IMR-90 (cell line): ENCODE results near the gene KRT222. TPM values are rescaled to one million over a fixed set of nuclear protein-coding genes. Genes with fewer than 3 reads are reported as not detected.

Experiments
- ATAC-seq: fragments of 200-7000 bp; cut with Tn5 transposase; 2 replicates; pipeline ENCODE4 v1.9.1; 2020; ENCODE audit warnings: low read depth, mild to moderate bottlenecking, moderate library complexity
- BruUV-seq: library from RNA; stranded (reverse); fragments of 400-500 nt; replicated peaks from 2 replicates; lab custom pipeline; 2021; lab: Mats Ljungman, UMichigan
- CTCF ChIA-PET: fragments of 300-600 bp; formaldehyde crosslinking; extraction: SDS; loops from one replicate; lab custom pipeline; 2021; ENCODE audit warnings: antibody characterized with exemption; lab: Yijun Ruan, JAX
- POLR2A ChIA-PET: fragments of 300-600 bp; sonication (Branson Sonifier 250); formaldehyde crosslinking; loops from one replicate; lab custom pipeline; 2022; ENCODE audit warnings: antibody characterized with exemption; ENCODE audit not compliant: unreplicated experiment; lab: Charles Lee
- DNase-seq: peaks from one replicate; pipeline ENCODE4 v3.0.0; 2013
- H2AFZ ChIP-seq: replicated peaks from 2 replicates; pipeline ENCODE3; 2013; ENCODE audit warnings: low read length, mild to moderate bottlenecking; ENCODE audit not compliant: poor library complexity
- H2AK5ac ChIP-seq: 2 replicates; pipeline ENCODE4 v1.6.1; 2013; ENCODE audit warnings: low read depth, low read length, inconsistent platforms
- H2AK9ac ChIP-seq: replicated peaks from 2 replicates; pipeline ENCODE3; 2013; ENCODE audit warnings: mild to moderate bottlenecking, low read depth, low read length, moderate library complexity; ENCODE audit not compliant: poor library complexity
- H2BK120ac ChIP-seq: 2 replicates; pipeline ENCODE4 v1.6.1; 2013; ENCODE audit warnings: low read depth, low read length, inconsistent platforms
- H2BK15ac ChIP-seq: 3 replicates; pipeline ENCODE4 v1.6.1; 2013; ENCODE audit warnings: low read depth, low read length, inconsistent platforms
- H2BK20ac ChIP-seq: 2 replicates; pipeline ENCODE4 v1.6.1; 2013; ENCODE audit warnings: low read depth, mild to moderate bottlenecking, inconsistent platforms, low read length, moderate library complexity
- H2BK5ac ChIP-seq: 2 replicates; pipeline ENCODE4 v1.6.1; 2013; ENCODE audit warnings: mild to moderate bottlenecking, low read depth, low read length, inconsistent platforms; ENCODE audit not compliant: poor library complexity, severe bottlenecking
- H3K14ac ChIP-seq: replicated peaks from 2 replicates; pipeline ENCODE4 v1.6.1; 2013; ENCODE audit warnings: low read depth, low read length, inconsistent platforms
- H3K18ac ChIP-seq: 2 replicates; pipeline ENCODE4 v1.6.1; 2013; ENCODE audit warnings: low read depth, low read length, control low read depth
- H3K23ac ChIP-seq: 2 replicates; pipeline ENCODE4 v1.6.1; 2013; ENCODE audit warnings: low read depth, low read length, inconsistent platforms
- H3K27ac ChIP-seq: 2 replicates; pipeline ENCODE4 v1.5.1; 2013; ENCODE audit warnings: mild to moderate bottlenecking, control low read depth, low read length; ENCODE audit not compliant: insufficient read depth
- H3K27me3 ChIP-seq: 2 replicates; pipeline ENCODE4 v1.6.1; 2013; ENCODE audit warnings: low read length; ENCODE audit not compliant: control insufficient read depth, insufficient read depth
- H3K36me3 ChIP-seq: 2 replicates; pipeline ENCODE4 v1.6.1; 2013; ENCODE audit warnings: low read length, mixed read lengths; ENCODE audit not compliant: control insufficient read depth, insufficient read depth
- H3K4ac ChIP-seq: 2 replicates; pipeline ENCODE4 v1.6.1; 2013; ENCODE audit warnings: low read depth, low read length, inconsistent platforms
- H3K4me1 ChIP-seq: 2 replicates; pipeline ENCODE4 v1.6.1; 2013; ENCODE audit warnings: low read length, mixed read lengths; ENCODE audit not compliant: control insufficient read depth, insufficient read depth
- H3K4me2 ChIP-seq: 2 replicates; pipeline ENCODE4 v1.6.1; 2013; ENCODE audit warnings: low read depth, mild to moderate bottlenecking, control low read depth, low read length, moderate library complexity
- H3K4me3 ChIP-seq: 2 replicates; pipeline ENCODE4 v1.5.1; 2013; ENCODE audit warnings: low read depth, mild to moderate bottlenecking, control low read depth, low read length, moderate library complexity; ENCODE audit not compliant: insufficient read depth
- H3K56ac ChIP-seq: 2 replicates; pipeline ENCODE4 v1.6.1; 2013; ENCODE audit warnings: low read length, inconsistent platforms; ENCODE audit not compliant: insufficient read depth; ENCODE audit errors: extremely low read depth
- H3K79me1 ChIP-seq, 2 experiments: 2 replicates each; pipeline ENCODE4 v1.6.1; 2013; ENCODE audit warnings: low read length in 2 of 2, inconsistent platforms in 1 of 2, low read depth in 1 of 2
- H3K9ac ChIP-seq: 2 replicates; pipeline ENCODE4 v1.6.1; 2013; ENCODE audit warnings: low read depth, low read length, control low read depth
- H3K9me1 ChIP-seq: 2 replicates; pipeline ENCODE4 v1.6.1; 2013; ENCODE audit warnings: low read length, inconsistent platforms; ENCODE audit not compliant: insufficient read depth
- H3K9me3 ChIP-seq: 2 replicates; pipeline ENCODE4 v1.6.1; 2013; ENCODE audit warnings: low read length; ENCODE audit not compliant: control insufficient read depth, insufficient read depth
- H4K20me1 ChIP-seq: 2 replicates; pipeline ENCODE4 v1.6.1; 2013; ENCODE audit warnings: low read length, inconsistent platforms; ENCODE audit not compliant: insufficient read depth
- H4K5ac ChIP-seq: 2 replicates; pipeline ENCODE4 v1.6.1; 2013; ENCODE audit warnings: mild to moderate bottlenecking, low read depth, low read length, control low read depth
- H4K8ac ChIP-seq, 2 experiments: 2 replicates each; pipeline ENCODE4 v1.6.1; 2013; ENCODE audit warnings: low read depth in 2 of 2, low read length in 2 of 2, control low read depth in 1 of 2, inconsistent platforms in 1 of 2
- H4K91ac ChIP-seq: 2 replicates; pipeline ENCODE4 v1.6.1; 2013; ENCODE audit warnings: low read depth, low read length, inconsistent platforms; ENCODE audit not compliant: insufficient read depth
- BHLHE40 ChIP-seq: fragments of 150-350 bp; IDR thresholded peaks from 2 replicates; pipeline ENCODE4 v1.6.1; 2016; ENCODE audit warnings: mild to moderate bottlenecking, low read depth, low read length
- CEBPB ChIP-seq: IDR thresholded peaks from 2 replicates; pipeline ENCODE4 v1.6.1; 2012; ENCODE audit warnings: low read depth, low read length, improper control_type of control experiment
- CHD1 ChIP-seq: IDR thresholded peaks from 2 replicates; pipeline ENCODE4 v1.6.1; 2012; ENCODE audit warnings: low read depth, low read length, improper control_type of control experiment
- FOS ChIP-seq: fragments of 150-350 bp; IDR thresholded peaks from 2 replicates; pipeline ENCODE4 v1.6.1; 2016; ENCODE audit warnings: low read depth, low read length
- MAFK ChIP-seq: IDR thresholded peaks from 2 replicates; pipeline ENCODE4 v1.6.1; 2012; ENCODE audit warnings: low read depth, low read length, improper control_type of control experiment
- MAZ ChIP-seq: IDR thresholded peaks from 2 replicates; pipeline ENCODE4 v1.6.1; 2012; ENCODE audit warnings: low read depth, mild to moderate bottlenecking, low read length, improper control_type of control experiment, moderate library complexity, borderline replicate concordance
- MXI1 ChIP-seq: IDR thresholded peaks from 2 replicates; pipeline ENCODE4 v1.6.1; 2012; ENCODE audit warnings: low read depth, mild to moderate bottlenecking, low read length, moderate library complexity, borderline replicate concordance
- NFE2L2 ChIP-seq: fragments of 150-350 bp; IDR thresholded peaks from 2 replicates; pipeline ENCODE4 v1.6.1; 2016; ENCODE audit warnings: low read depth, mild to moderate bottlenecking, low read length
- POLR2A ChIP-seq: IDR thresholded peaks from 2 replicates; pipeline ENCODE4 v1.6.1; 2012; ENCODE audit warnings: mild to moderate bottlenecking, low read depth, low read length
- RCOR1 ChIP-seq: IDR thresholded peaks from 2 replicates; pipeline ENCODE4 v1.6.1; 2012; ENCODE audit warnings: mild to moderate bottlenecking, low read length, improper control_type of control experiment; ENCODE audit not compliant: insufficient replicate concordance
- RFX5 ChIP-seq: IDR thresholded peaks from 2 replicates; pipeline ENCODE4 v1.8.0; 2012; ENCODE audit warnings: low read depth, mild to moderate bottlenecking, low read length, moderate library complexity
- SMC3 ChIP-seq: fragments of 150-350 bp; IDR thresholded peaks from 2 replicates; pipeline ENCODE4 v1.6.1; 2016; ENCODE audit warnings: low read depth, mild to moderate bottlenecking, antibody characterized with exemption, low read length, moderate library complexity
- WGBS, 2 experiments: methylation state at CpG; one replicate each; pipeline versions ENCODE4 v1.1.5 to v1.1.7; 2013; ENCODE audit warnings: missing lambda C conversion rate in 2 of 2; ENCODE audit not compliant: insufficient read length in 1 of 2; ENCODE audit errors: extremely low coverage in 2 of 2; 5-methylcytosine and 5-hydroxymethylcytosine counted together
- dilution Hi-C: fragments of 300-500 bp; cut with HindIII; formaldehyde crosslinking; loops from one replicate; pipeline ENCODE4 v1.14.3; 2018; ENCODE audit warnings: low sequenced_read_pairs; ENCODE audit not compliant: unreplicated experiment
- in situ Hi-C: fragments of 300-500 bp; cut with MboI; formaldehyde crosslinking; loops from 3 replicates; pipeline ENCODE4 v1.14.3; 2019; ENCODE audit warnings: low sequenced_read_pairs, inconsistent platforms, mixed read lengths
- intact Hi-C: fragments of 100-400 bp; cut with micrococcal nuclease; formaldehyde crosslinking; loops from 2 replicates; pipeline ENCODE4 v1.10.0; 2022
- polyA plus RNA-seq, 3 experiments: library from polyadenylated mRNA; depleted of rRNA; stranded (reverse); fragments of >200 nt; gene quantifications; 2 replicates each; pipeline ENCODE4 v1.2.3, GENCODE V29; 2012; ENCODE audit warnings: low replicate concordance in 1 of 3
- total RNA-seq: library from RNA; depleted of rRNA; stranded (reverse); fragments of >200 nt; gene quantifications from 2 replicates; pipeline ENCODE4 v1.2.3, GENCODE V29; 2012
- TF ChIP-seq, protein P1 (sequence below): fragments of 150-350 bp; IDR thresholded peaks from 2 replicates; pipeline ENCODE4 v1.6.1; 2016; ENCODE audit warnings: low read depth, mild to moderate bottlenecking, low read length, moderate library complexity, borderline replicate concordance
- TF ChIP-seq, protein P2 (sequence below): conservative IDR thresholded peaks from 2 replicates; pipeline ENCODE4 v1.5.1; 2012; ENCODE audit warnings: mild to moderate bottlenecking, low read depth, low read length, improper control_type of control experiment
- TF ChIP-seq, protein P3 (sequence below): fragments of 150-350 bp; IDR thresholded peaks from 2 replicates; pipeline ENCODE4 v1.6.1; 2017; ENCODE audit warnings: mild to moderate bottlenecking, antibody characterized with exemption, low read length, low read depth

KRT222 gene
- total and polyA plus RNA-seq, 2 of the 4 experiments (the other 2 are of a cell fraction), result not detected

DNA sequence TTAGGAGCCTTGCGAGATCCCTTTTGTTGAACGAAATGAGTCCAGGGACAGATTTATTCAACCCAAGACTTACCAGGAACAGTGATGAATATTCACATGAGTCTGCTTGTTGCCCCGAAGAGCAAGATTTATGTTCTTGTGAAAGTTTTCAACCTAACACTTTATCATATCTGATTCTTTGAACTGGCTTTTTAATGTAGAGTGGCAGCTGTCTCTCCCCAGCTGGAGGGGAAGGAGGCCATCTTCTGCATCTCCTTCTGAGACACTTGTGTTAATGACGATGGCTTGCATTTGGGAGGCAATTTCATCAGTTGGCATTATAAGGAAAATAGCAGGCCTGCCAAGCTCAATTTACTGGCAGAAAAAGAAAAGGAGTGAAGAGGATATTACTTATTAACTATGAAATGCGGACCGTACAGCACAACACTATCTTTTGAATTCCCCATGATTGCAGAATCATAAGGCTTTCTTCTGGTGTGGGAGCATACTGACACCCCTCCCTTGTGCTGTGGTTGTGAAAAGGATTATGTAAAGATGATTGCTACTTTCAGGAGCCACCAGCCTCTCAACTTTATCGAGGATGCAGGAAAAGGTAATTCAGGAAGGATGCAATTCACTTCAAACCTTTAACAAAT, 53.0 kb downstream of the KRT222 start:
- H3K27me3 ChIP-seq, result peaks cover 62% of the 10 kb centered on the region
- no TSS peak for BruUV-seq

More for the DNA sequence above, 53.0 kb downstream of the KRT222 start:
- Histone ChIP-seq H3K27ac (no peak overlapping the region), H3K79me1 (no peaks in the 10 kb centered on the region), H3K18ac (no peak overlapping the region), H4K20me1 (no peaks in the 10 kb centered on the region), H3K9me1 (no peaks in the 10 kb centered on the region), H3K56ac (no peak overlapping the region), H3K4ac (no peak overlapping the region), H4K5ac (no peak overlapping the region), H3K4me2 (no peak overlapping the region), H3K9me3 (no peaks in the 10 kb centered on the region), H3K9ac (no peak overlapping the region), H3K36me3 (no peaks in the 10 kb centered on the region), H2BK20ac (no peak overlapping the region), H3K4me1 (no peaks in the 10 kb centered on the region; the same call in 1 of the 2 replicates), H3K4me3 (no peak overlapping the region), H2AK9ac (no peak overlapping the region), H3K14ac (no peak overlapping the region), H2BK120ac (no peak overlapping the region), H4K91ac (no peak overlapping the region), H3K23ac (no peak overlapping the region), H2AK5ac (no peak overlapping the region), H2BK15ac (no peak overlapping the region), H2BK5ac (no peak overlapping the region), H4K8ac (no peak overlapping the region), H2AFZ (no peak overlapping the region)
- CTCF ChIA-PET, result no interaction called here
- dilution Hi-C loops, result no loop called here
- POLR2A ChIA-PET, result no interaction called here
- intact Hi-C loops, result no loop called here
- DNase-seq (no peak), ATAC-seq (no peak)
- no CpG with 5 or more reads among the region's 7 CpGs for WGBS, 2 experiments
- no peak for TF ChIP-seq RCOR1
- no peak for TF ChIP-seq CHD1
- no peak for TF ChIP-seq MAZ
- TF ChIP-seq, protein P1, sequence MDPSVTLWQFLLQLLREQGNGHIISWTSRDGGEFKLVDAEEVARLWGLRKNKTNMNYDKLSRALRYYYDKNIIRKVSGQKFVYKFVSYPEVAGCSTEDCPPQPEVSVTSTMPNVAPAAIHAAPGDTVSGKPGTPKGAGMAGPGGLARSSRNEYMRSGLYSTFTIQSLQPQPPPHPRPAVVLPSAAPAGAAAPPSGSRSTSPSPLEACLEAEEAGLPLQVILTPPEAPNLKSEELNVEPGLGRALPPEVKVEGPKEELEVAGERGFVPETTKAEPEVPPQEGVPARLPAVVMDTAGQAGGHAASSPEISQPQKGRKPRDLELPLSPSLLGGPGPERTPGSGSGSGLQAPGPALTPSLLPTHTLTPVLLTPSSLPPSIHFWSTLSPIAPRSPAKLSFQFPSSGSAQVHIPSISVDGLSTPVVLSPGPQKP, result no peak
- no peak for TF ChIP-seq SMC3
- no peak for TF ChIP-seq MAFK
- no peak for TF ChIP-seq BHLHE40
- TF ChIP-seq, protein P2, sequence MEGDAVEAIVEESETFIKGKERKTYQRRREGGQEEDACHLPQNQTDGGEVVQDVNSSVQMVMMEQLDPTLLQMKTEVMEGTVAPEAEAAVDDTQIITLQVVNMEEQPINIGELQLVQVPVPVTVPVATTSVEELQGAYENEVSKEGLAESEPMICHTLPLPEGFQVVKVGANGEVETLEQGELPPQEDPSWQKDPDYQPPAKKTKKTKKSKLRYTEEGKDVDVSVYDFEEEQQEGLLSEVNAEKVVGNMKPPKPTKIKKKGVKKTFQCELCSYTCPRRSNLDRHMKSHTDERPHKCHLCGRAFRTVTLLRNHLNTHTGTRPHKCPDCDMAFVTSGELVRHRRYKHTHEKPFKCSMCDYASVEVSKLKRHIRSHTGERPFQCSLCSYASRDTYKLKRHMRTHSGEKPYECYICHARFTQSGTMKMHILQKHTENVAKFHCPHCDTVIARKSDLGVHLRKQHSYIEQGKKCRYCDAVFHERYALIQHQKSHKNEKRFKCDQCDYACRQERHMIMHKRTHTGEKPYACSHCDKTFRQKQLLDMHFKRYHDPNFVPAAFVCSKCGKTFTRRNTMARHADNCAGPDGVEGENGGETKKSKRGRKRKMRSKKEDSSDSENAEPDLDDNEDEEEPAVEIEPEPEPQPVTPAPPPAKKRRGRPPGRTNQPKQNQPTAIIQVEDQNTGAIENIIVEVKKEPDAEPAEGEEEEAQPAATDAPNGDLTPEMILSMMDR, result no peak
- TF ChIP-seq, protein P3, sequence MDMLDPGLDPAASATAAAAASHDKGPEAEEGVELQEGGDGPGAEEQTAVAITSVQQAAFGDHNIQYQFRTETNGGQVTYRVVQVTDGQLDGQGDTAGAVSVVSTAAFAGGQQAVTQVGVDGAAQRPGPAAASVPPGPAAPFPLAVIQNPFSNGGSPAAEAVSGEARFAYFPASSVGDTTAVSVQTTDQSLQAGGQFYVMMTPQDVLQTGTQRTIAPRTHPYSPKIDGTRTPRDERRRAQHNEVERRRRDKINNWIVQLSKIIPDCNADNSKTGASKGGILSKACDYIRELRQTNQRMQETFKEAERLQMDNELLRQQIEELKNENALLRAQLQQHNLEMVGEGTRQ, result no peak
- TF ChIP-seq FOS, result no peak
- no peak for TF ChIP-seq RFX5
- TF ChIP-seq NFE2L2, result no peak
- no peak for TF ChIP-seq CEBPB
- TF ChIP-seq POLR2A, result no peak
- TF ChIP-seq MXI1, result no peak
- in situ Hi-C loops, result no loop called here
